BE2C (cell line): ENCODE data around the gene CSNK2B.

Experiments used
- DNase-seq: peaks from one replicate; pipeline ENCODE4 v3.0.0-alpha.2; 2020
- H3K27me3 ChIP-seq: fragments of 250-450 bp; sonication (Bioruptor Pico); 2 replicates; pipeline ENCODE4 v1.5.1; 2020; ENCODE audit warnings: mild to moderate bottlenecking
- H3K36me3 ChIP-seq: fragments of 250-450 bp; sonication (Bioruptor Pico); 2 replicates; pipeline ENCODE4 v1.5.1; 2020; ENCODE audit warnings: mild to moderate bottlenecking
- H3K4me1 ChIP-seq: fragments of 250-450 bp; sonication (Bioruptor Pico); 2 replicates; pipeline ENCODE4 v1.5.1; 2020
- H3K4me3 ChIP-seq: 2 replicates; pipeline ENCODE4 v1.5.1; 2011; ENCODE audit warnings: low read depth, low read length
- H3K9me3 ChIP-seq: fragments of 250-450 bp; sonication (Bioruptor Pico); 2 replicates; pipeline ENCODE4 v1.5.1; 2020
- TF ChIP-seq, protein P1 (sequence below): IDR thresholded peaks from 2 replicates; pipeline ENCODE4 v1.5.1; 2012; ENCODE audit warnings: mild to moderate bottlenecking, low read depth, low read length

CSNK2B gene

DNA sequence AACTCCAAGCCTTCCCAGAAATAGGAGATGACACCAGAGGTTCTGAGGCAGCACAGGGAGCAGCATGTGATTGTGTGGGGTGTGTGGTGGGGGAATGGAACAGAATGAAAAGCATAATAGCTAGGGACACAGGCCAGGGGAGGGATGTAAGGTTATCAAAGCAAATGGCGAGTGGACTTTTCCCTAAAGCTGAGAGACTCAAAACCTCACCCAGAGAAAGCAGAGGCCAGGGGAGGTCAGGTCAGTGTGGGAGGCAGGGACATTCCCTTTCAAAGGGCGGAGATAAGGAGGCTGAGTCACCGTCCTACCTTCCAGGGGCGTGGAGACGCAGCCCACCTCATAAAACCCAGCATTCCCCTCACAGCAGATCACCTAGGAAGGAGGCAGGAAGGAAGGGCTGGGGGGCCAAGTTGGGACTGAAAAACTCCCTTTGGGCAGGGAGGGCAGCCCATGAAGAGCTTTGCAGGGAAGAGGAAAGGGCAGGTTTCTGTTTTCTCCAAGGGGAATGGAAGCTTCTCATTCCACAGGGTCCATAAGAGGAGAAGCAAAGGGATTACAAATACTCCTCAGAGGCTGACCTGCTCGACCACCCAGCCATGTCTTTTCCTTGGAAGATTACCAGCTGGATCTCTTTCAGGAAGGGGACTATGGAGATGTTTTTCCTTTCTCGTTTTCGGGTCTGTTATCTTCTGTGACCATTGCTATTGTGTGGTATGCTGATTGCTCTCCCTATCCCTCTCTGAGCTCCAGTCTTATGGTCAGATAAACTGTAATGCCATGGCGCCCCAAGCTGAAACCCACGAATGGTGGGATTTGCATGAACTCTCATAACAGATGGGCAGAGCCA is 24.6 kb downstream of the CSNK2B start:
- no peaks in the 10 kb centered on the region for H3K9me3 ChIP-seq
- TF ChIP-seq, protein P1, sequence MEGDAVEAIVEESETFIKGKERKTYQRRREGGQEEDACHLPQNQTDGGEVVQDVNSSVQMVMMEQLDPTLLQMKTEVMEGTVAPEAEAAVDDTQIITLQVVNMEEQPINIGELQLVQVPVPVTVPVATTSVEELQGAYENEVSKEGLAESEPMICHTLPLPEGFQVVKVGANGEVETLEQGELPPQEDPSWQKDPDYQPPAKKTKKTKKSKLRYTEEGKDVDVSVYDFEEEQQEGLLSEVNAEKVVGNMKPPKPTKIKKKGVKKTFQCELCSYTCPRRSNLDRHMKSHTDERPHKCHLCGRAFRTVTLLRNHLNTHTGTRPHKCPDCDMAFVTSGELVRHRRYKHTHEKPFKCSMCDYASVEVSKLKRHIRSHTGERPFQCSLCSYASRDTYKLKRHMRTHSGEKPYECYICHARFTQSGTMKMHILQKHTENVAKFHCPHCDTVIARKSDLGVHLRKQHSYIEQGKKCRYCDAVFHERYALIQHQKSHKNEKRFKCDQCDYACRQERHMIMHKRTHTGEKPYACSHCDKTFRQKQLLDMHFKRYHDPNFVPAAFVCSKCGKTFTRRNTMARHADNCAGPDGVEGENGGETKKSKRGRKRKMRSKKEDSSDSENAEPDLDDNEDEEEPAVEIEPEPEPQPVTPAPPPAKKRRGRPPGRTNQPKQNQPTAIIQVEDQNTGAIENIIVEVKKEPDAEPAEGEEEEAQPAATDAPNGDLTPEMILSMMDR: no peak
- no peak overlapping the region for H3K4me3 ChIP-seq
- no peak for DNase-seq
- H3K4me1 ChIP-seq: no peaks in the 10 kb centered on the region
- no peaks in the 10 kb centered on the region for H3K27me3 ChIP-seq
- H3K36me3 ChIP-seq: no peaks in the 10 kb centered on the region; the same call in none of the 2 replicates

DNA sequence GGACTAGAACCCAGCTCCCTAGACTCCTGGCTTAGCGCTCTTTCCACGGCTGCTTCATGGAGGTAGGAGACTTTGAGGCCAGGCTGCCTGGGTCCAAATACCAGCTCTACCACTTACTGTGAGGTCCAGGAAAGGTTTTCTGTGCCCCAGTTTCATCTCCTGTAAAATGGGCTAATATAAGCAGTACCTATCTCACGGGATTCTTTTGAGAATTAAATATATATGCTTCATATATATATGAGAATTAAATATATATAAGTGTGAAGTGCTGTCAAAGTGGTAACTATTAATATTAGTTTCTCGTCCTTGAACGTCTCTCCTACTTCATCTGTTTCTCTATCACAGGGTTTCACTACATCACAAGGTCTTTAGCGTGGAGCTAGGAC is 25.2 kb downstream of the CSNK2B start:
- Histone ChIP-seq H3K36me3 (no peaks in the 10 kb centered on the region; the same call in none of the 2 replicates), H3K4me1 (no peaks in the 10 kb centered on the region), H3K9me3 (no peaks in the 10 kb centered on the region), H3K27me3 (no peaks in the 10 kb centered on the region), H3K4me3 (no peak overlapping the region)
- DNase-seq: no peak
- TF ChIP-seq, protein P1: no peak

DNA sequence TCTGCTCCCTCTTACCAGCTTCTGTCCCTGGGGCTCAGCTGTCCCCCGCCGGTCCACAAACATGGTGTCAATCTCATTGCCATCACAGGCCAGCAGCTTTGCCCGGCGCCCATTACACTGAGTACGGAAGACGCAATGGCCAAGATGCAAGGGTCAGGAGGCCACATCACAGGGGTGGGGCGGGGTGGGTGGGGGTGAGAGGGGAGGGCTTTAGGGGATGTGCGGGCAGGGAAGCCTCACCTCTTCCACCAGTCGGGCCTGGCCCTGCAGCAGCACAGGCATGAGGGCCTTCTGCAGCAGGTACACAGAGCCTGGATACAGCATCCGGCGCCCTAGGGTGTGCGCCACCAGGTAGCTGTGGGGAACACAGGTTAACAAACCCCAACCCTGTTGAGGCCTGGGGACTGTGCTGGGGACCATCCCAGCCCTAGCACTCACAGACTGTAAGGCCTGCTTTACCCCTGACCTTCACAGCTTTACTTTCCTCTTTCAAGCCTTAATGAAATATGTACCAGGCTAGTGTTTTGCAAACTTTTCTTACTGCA is 25.8 kb downstream of the CSNK2B start:
- no peaks in the 10 kb centered on the region; the same call in none of the 2 replicates for H3K36me3 ChIP-seq
- no peak for DNase-seq
- TF ChIP-seq, protein P1: no peak

GRCh38 chr6:31692353-31692752 is 26.5 kb downstream of the CSNK2B start:
- H3K4me1 ChIP-seq: no peaks in the 10 kb centered on the region
- H3K4me3 ChIP-seq: no peak overlapping the region
- no peaks in the 10 kb centered on the region for H3K27me3 ChIP-seq
- TF ChIP-seq, protein P1: no peak
- H3K9me3 ChIP-seq: no peaks in the 10 kb centered on the region
- no peaks in the 10 kb centered on the region; the same call in none of the 2 replicates for H3K36me3 ChIP-seq
- no peak for DNase-seq

More for the DNA sequence above, 25.8 kb downstream of the CSNK2B start:
- no peaks in the 10 kb centered on the region for H3K9me3 ChIP-seq
- H3K4me3 ChIP-seq: no peak overlapping the region
- H3K27me3 ChIP-seq: no peaks in the 10 kb centered on the region
- H3K4me1 ChIP-seq: no peaks in the 10 kb centered on the region

GRCh38 chr6:31692886-31693285 is 27.0 kb downstream of the CSNK2B start:
- TF ChIP-seq, protein P1: no peak
- Histone ChIP-seq H3K4me3 (no peak overlapping the region), H3K4me1 (no peaks in the 10 kb centered on the region), H3K9me3 (no peaks in the 10 kb centered on the region), H3K27me3 (no peaks in the 10 kb centered on the region), H3K36me3 (no peaks in the 10 kb centered on the region; the same call in none of the 2 replicates)
- no peak for DNase-seq

DNA sequence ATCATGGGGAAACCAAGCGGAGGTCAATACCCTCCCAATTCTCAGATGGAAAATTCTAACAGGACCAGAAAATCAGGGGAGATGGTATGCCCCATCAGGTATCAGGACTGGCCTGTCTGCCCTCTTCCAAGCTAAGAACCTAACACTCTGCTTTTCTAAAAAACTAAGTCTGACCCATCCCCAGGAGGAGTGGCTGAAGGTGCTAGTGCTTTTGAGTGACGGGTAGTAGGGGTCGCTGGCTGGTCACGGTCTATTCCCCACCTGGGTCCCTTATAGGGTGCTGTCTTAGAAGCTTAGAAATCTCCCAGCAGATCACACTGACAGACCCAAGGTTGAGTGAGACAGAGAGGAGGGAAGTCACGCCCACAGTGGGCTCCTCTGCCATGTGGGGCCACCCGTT is 27.7 kb downstream of the CSNK2B start:
- no peak for DNase-seq
- Histone ChIP-seq H3K9me3 (no peaks in the 10 kb centered on the region), H3K4me1 (no peaks in the 10 kb centered on the region), H3K4me3 (no peak overlapping the region), H3K36me3 (no peaks in the 10 kb centered on the region; the same call in none of the 2 replicates), H3K27me3 (no peaks in the 10 kb centered on the region)
- TF ChIP-seq, protein P1: no peak
